Heart left ventricle (tissue), 13 donors: ENCODE measurements around the gene SLC25A18.

Source experiments
- CTCF ChIP-seq, 12 donors: fragments of 200-600 bp; sonication (generic) in 4 of 12; IDR thresholded peaks; one replicate each; pipeline versions ENCODE4 v1.5.0 to v1.8.0; 2018 to 2022; ENCODE audit warnings: antibody characterized with exemption in 12 of 12, mild to moderate bottlenecking in 5 of 12
- POLR2A ChIP-seq, 2 donors: fragments of 450-650 bp; IDR thresholded peaks; one replicate each; pipeline ENCODE4 v1.6.1; 2017; ENCODE audit warnings: antibody characterized with exemption in 2 of 2, mild to moderate bottlenecking in 2 of 2, moderate library complexity in 2 of 2
- donor health status: ischemic (EF 13 %, LVEDD 7.1; RV severe dilation, severe dysfunction).
- donor health status: DM: no; HTN: yes; CAD: no.
- donor health status: DM: no; HTN: no; CAD: no.
- donor health status: ischemic (EF 25% LVEDD 6.9; RV normal size, moderate dysfunction).
- donor health status: ischemic (EF 25% LVEDD 5.7; RV mildly dilated, moderate dysfunction).
- donor health status: ischemic (EF 35%, LVEDD 5.7; RV mildly dilated, moderate dysfunction).
- donor health status: nonischemic (EF 11% LVEDD 7.7; RV severe dilation, severe dysfunction).
- donor health status: DM: yes; HTN: yes; CAD: no.
- donor health status: PGD.
- donor health status: ischemic (EF 29% LVEDD 5.4; RV normal size, mild dysfunction).
- donor health status: nonischemic (EF 23%, LVEDD 6.1; RV moderate dilation, normal function).

DNA sequence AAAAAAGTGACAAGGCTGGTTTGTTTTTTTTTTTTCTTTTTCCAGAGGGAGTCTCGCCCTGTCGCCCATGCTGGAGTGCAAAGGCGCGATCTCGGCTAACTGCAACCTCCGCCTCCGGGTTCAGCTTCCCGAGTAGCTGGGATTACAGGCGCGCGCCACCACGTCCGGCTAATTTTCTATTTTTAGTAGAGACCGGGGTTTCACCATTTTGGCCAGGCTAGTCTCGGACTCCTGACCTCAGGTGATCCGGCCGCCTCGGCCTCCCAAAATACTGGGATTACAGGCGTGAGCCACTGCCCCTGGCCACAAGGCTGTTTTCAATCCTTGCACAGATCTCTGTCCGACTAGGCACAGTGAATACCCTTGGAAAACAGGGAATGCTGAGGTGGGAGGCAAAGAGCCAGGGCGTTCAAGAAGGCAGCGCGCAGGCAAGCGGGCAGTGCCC, 64.7 kb downstream of the SLC25A18 start:
- no peak for TF ChIP-seq CTCF (IDR thresholded peaks at IDR 0.05)
- no peak for TF ChIP-seq POLR2A (IDR thresholded peaks at IDR 0.05)
